Body of pancreas (tissue), 4 donors: ENCODE data around the gene PYGM. TPM values are rescaled to one million over a fixed set of nuclear protein-coding genes. Genes with fewer than 3 reads are reported as not detected.

Source experiments
- ATAC-seq: fragments of 150-250 bp; one replicate; pipeline ENCODE4 v1.9.1; 2016
- DNase-seq, 4 donors: peaks; one replicate each; pipeline ENCODE4 v3.0.0-alpha.2; 2019
- H3K27ac ChIP-seq, 4 donors: fragments of 200-600 bp; sonication (generic); 1 replicate in 3 of 4; 2 replicates in 1 of 4; pipeline versions ENCODE4 v1.5.1 to v1.6.1; 2016 to 2019; ENCODE audit warnings: mild to moderate bottlenecking in 1 of 4, mixed read lengths in 1 of 4, moderate library complexity in 1 of 4
- H3K27me3 ChIP-seq, 2 donors: fragments of 200-600 bp; sonication (generic); one replicate each; pipeline ENCODE4 v1.6.0; 2016; ENCODE audit warnings: mild to moderate bottlenecking in 1 of 2
- H3K36me3 ChIP-seq, 2 donors: fragments of 200-600 bp; sonication (generic); replicated peaks in 1 of 2; 2 replicates each; pipeline ENCODE4 v1.5.1; 2016; ENCODE audit warnings: low read depth in 2 of 2; ENCODE audit not compliant: insufficient read depth in 1 of 2
- H3K4me1 ChIP-seq: fragments of 200-600 bp; sonication (generic); one replicate; pipeline ENCODE4 v1.6.0; 2016
- H3K4me3 ChIP-seq, 2 donors: fragments of 200-600 bp; sonication (generic); 1 replicate in 1 of 2; 2 replicates in 1 of 2; pipeline ENCODE4 v1.5.1; 2016 to 2019
- H3K9me3 ChIP-seq, 3 donors: fragments of 200-600 bp; sonication (generic); 1 replicate in 2 of 3; 2 replicates in 1 of 3; pipeline ENCODE4 v1.5.1; 2016
- CTCF ChIP-seq, 7 experiments: fragments of 450-650 bp in 4 of 7; fragments of 200-600 bp in 3 of 7; sonication (generic) in 3 of 7; IDR thresholded peaks; one replicate each; pipeline ENCODE4 v1.5.1; 2016 to 2019; ENCODE audit warnings: antibody characterized with exemption in 7 of 7
- POLR2A ChIP-seq, 3 donors: fragments of 450-650 bp; IDR thresholded peaks; one replicate each; pipeline ENCODE4 v1.6.1; 2016; ENCODE audit warnings: antibody characterized with exemption in 3 of 3, mild to moderate bottlenecking in 2 of 3
- WGBS, 2 donors: methylation state at CpG; one replicate each; pipeline ENCODE4 v1.1.5; 2017; 5-methylcytosine and 5-hydroxymethylcytosine counted together
- intact Hi-C: fragments of 100-400 bp; cut with DNase I; formaldehyde crosslinking; loops from one replicate; pipeline ENCODE4 v1.15.1; 2023
- total RNA-seq, 2 donors: library from RNA; depleted of rRNA; stranded (reverse); fragments of >200 nt; gene quantifications; one replicate each; pipeline ENCODE4 v1.1.0, GENCODE V29; 2016

The PYGM gene
- total RNA-seq, 2 donors from 2014 or later: 0.78 to 4.3 TPM

GRCh38 chr11:64787526-64788320 lies 27.9 kb upstream of the PYGM start:
- no peaks in the 10 kb centered on the region for H3K9me3 ChIP-seq
- intact Hi-C loops: no loop called here
- H3K4me1 ChIP-seq: peaks cover 5% of the 10 kb centered on the region
- 32 to 43% methylated on average over 14 to 15 of the region's 15 CpGs for WGBS, 2 donors
- no peaks in the 10 kb centered on the region for H3K27me3 ChIP-seq
- TF ChIP-seq CTCF (IDR thresholded peaks at IDR 0.05) (peak in 6 of 7 experiments; percentile 58 to 72 (median 66)), POLR2A (IDR thresholded peaks at IDR 0.05) (no peak)
- no peaks in the 10 kb centered on the region for H3K36me3 ChIP-seq
- H3K27ac ChIP-seq: no peak overlapping the region
- DNase-seq (peak; percentile 72 to 81 (median 76)), ATAC-seq (peak; percentile 85)
- H3K4me3 ChIP-seq: no peak overlapping the region

GRCh38 chr11:64786308-64786707 lies 26.5 kb upstream of the PYGM start:
- Histone ChIP-seq H3K27ac (no peak overlapping the region), H3K4me3 (no peak overlapping the region), H3K27me3 (no peaks in the 10 kb centered on the region), H3K9me3 (no peaks in the 10 kb centered on the region), H3K36me3 (no peaks in the 10 kb centered on the region), H3K4me1 (peaks cover 5% of the 10 kb centered on the region)
- 84 to 90% methylated on average over 10 of the region's 10 CpGs for WGBS, 2 donors
- ATAC-seq (no peak), DNase-seq (peak in 1 of 4 donors; percentile 4)
- TF ChIP-seq POLR2A (IDR thresholded peaks at IDR 0.05): no peak
- TF ChIP-seq CTCF (IDR thresholded peaks at IDR 0.05): no peak
- intact Hi-C loops: no loop called here

- Histone ChIP-seq H3K27me3 (no peaks in the 10 kb centered on the region), H3K9me3 (no peaks in the 10 kb centered on the region), H3K4me3 (no peak overlapping the region), H3K36me3 (no peaks in the 10 kb centered on the region), H3K4me1 (peaks cover 5% of the 10 kb centered on the region), H3K27ac (no peak overlapping the region)
- DNase-seq (no peak), ATAC-seq (no peak)
- intact Hi-C loops: no loop called here
- TF ChIP-seq POLR2A (IDR thresholded peaks at IDR 0.05) (no peak), CTCF (IDR thresholded peaks at IDR 0.05) (no peak)
- WGBS, 2 donors: 82 to 85% methylated on average over 12 of the region's 12 CpGs
Observed at GRCh38 chr11:64784813-64785581, 25.2 kb upstream of the PYGM start.

GRCh38 chr11:64778473-64779298 lies 18.9 kb upstream of the PYGM start, which contains the start of gene SF1:
Gene SF1, minus strand, starts transcription at chr11:64778542. Its CDS starts 150 bp downstream, at chr11:64778392.
- H3K36me3 ChIP-seq: peaks cover 5 to 11% of the 10 kb centered on the region in 2 donors
- WGBS, 2 donors: 0% methylated on average over 22 to 79 of the region's 80 CpGs
- TF ChIP-seq POLR2A (IDR thresholded peaks at IDR 0.05) (peak; percentile 98 to 99 (median 99)), CTCF (IDR thresholded peaks at IDR 0.05) (peak in 2 of 7 experiments; percentile 36 to 43)
- no peaks in the 10 kb centered on the region for H3K27me3 ChIP-seq
- H3K4me3 ChIP-seq: peak within 1 kb of the TSS; percentile 80 to 91
- intact Hi-C loops: no loop called here
- ATAC-seq: peak; percentile 88
- H3K27ac ChIP-seq: peak within 1 kb of the TSS; percentile 96 to 100 (median 98)
- no peaks in the 10 kb centered on the region for H3K9me3 ChIP-seq
- peaks cover 34% of the 10 kb centered on the region for H3K4me1 ChIP-seq
- DNase-seq: peak; percentile 98 to 100 (median 98)
